ENCODE results near the gene ATP9B.

The ATP9B gene

GRCh38 chr18:79399275-79400081, 330.3 kb downstream of the ATP9B start:
- H3K36me3 ChIP-seq (ENCODE audit: control insufficient read depth, low read depth, low read length): no peaks in the 10 kb centered on the region
- H3K9ac ChIP-seq (ENCODE audit: low read length): no peak overlapping the region
- H3K4me3 ChIP-seq (ENCODE audit: low read length): peak overlapping the region; percentile 42
- H3K4me1 ChIP-seq (ENCODE audit: control insufficient read depth, low read depth, low read length): peaks cover 8% of the 10 kb centered on the region
- H3K9me3 ChIP-seq (ENCODE audit: control insufficient read depth, low read depth, low read length): no peaks in the 10 kb centered on the region
- H3K27me3 ChIP-seq (ENCODE audit: control insufficient read depth, insufficient read depth, low read length): peaks cover 52% of the 10 kb centered on the region
- H3K27ac ChIP-seq (ENCODE audit: low read length): no peak overlapping the region

GRCh38 chr18:79400091-79400590, 330.9 kb downstream of the ATP9B start:
- Histone ChIP-seq H3K4me3 (ENCODE audit: low read length) (peak overlapping the region; percentile 43), H3K9ac (ENCODE audit: low read length) (no peak overlapping the region), H3K4me1 (ENCODE audit: control insufficient read depth, low read depth, low read length) (peaks cover 3% of the 10 kb centered on the region), H3K36me3 (ENCODE audit: control insufficient read depth, low read depth, low read length) (no peaks in the 10 kb centered on the region), H3K27me3 (ENCODE audit: control insufficient read depth, insufficient read depth, low read length) (peaks cover 45% of the 10 kb centered on the region), H3K27ac (ENCODE audit: low read length) (no peak overlapping the region), H3K9me3 (ENCODE audit: control insufficient read depth, low read depth, low read length) (no peaks in the 10 kb centered on the region)

- no peak overlapping the region for H3K27ac ChIP-seq (ENCODE audit: low read length)
- peak overlapping the region; percentile 43 for H3K4me3 ChIP-seq (ENCODE audit: low read length)
Observed at GRCh38 chr18:79400591-79401381, 331.6 kb downstream of the ATP9B start.

GRCh38 chr18:79401494-79402208, 332.5 kb downstream of the ATP9B start:
- peaks cover 3% of the 10 kb centered on the region for H3K4me1 ChIP-seq (ENCODE audit: control insufficient read depth, low read depth, low read length)
- no peak overlapping the region for H3K27ac ChIP-seq (ENCODE audit: low read length)
- H3K4me3 ChIP-seq (ENCODE audit: low read length): no peak overlapping the region

More at GRCh38 chr18:79400591-79401381, 331.6 kb downstream of the ATP9B start:
- Histone ChIP-seq H3K9ac (ENCODE audit: low read length) (no peak overlapping the region), H3K36me3 (ENCODE audit: control insufficient read depth, low read depth, low read length) (no peaks in the 10 kb centered on the region), H3K9me3 (ENCODE audit: control insufficient read depth, low read depth, low read length) (no peaks in the 10 kb centered on the region), H3K4me1 (ENCODE audit: control insufficient read depth, low read depth, low read length) (peaks cover 3% of the 10 kb centered on the region), H3K27me3 (ENCODE audit: control insufficient read depth, insufficient read depth, low read length) (peaks cover 45% of the 10 kb centered on the region)

GRCh38 chr18:79402209-79402576, 333.0 kb downstream of the ATP9B start:
- Histone ChIP-seq H3K4me1 (ENCODE audit: control insufficient read depth, low read depth, low read length) (peaks cover 3% of the 10 kb centered on the region), H3K4me3 (ENCODE audit: low read length) (no peak overlapping the region), H3K9me3 (ENCODE audit: control insufficient read depth, low read depth, low read length) (no peaks in the 10 kb centered on the region), H3K27me3 (ENCODE audit: control insufficient read depth, insufficient read depth, low read length) (peaks cover 32% of the 10 kb centered on the region), H3K9ac (ENCODE audit: low read length) (no peak overlapping the region), H3K27ac (ENCODE audit: low read length) (no peak overlapping the region), H3K36me3 (ENCODE audit: control insufficient read depth, low read depth, low read length) (no peaks in the 10 kb centered on the region)

More at GRCh38 chr18:79401494-79402208, 332.5 kb downstream of the ATP9B start:
- no peaks in the 10 kb centered on the region for H3K36me3 ChIP-seq (ENCODE audit: control insufficient read depth, low read depth, low read length)
- peaks cover 37% of the 10 kb centered on the region for H3K27me3 ChIP-seq (ENCODE audit: control insufficient read depth, insufficient read depth, low read length)
- no peak overlapping the region for H3K9ac ChIP-seq (ENCODE audit: low read length)
- no peaks in the 10 kb centered on the region for H3K9me3 ChIP-seq (ENCODE audit: control insufficient read depth, low read depth, low read length)

- H3K27ac ChIP-seq (ENCODE audit: low read length): no peak overlapping the region
Observed at GRCh38 chr18:79402977-79403722, 334.0 kb downstream of the ATP9B start.

GRCh38 chr18:79403723-79404566, 334.8 kb downstream of the ATP9B start:
- Histone ChIP-seq H3K27me3 (ENCODE audit: control insufficient read depth, insufficient read depth, low read length) (peaks cover 14% of the 10 kb centered on the region), H3K9me3 (ENCODE audit: control insufficient read depth, low read depth, low read length) (no peaks in the 10 kb centered on the region), H3K4me3 (ENCODE audit: low read length) (no peak overlapping the region), H3K9ac (ENCODE audit: low read length) (no peak overlapping the region), H3K36me3 (ENCODE audit: control insufficient read depth, low read depth, low read length) (no peaks in the 10 kb centered on the region), H3K27ac (ENCODE audit: low read length) (no peak overlapping the region), H3K4me1 (ENCODE audit: control insufficient read depth, low read depth, low read length) (peaks cover 6% of the 10 kb centered on the region)

More at GRCh38 chr18:79402977-79403722, 334.0 kb downstream of the ATP9B start:
- H3K9ac ChIP-seq (ENCODE audit: low read length): no peak overlapping the region
- no peak overlapping the region for H3K4me3 ChIP-seq (ENCODE audit: low read length)
- H3K4me1 ChIP-seq (ENCODE audit: control insufficient read depth, low read depth, low read length): peaks cover 5% of the 10 kb centered on the region
- H3K36me3 ChIP-seq (ENCODE audit: control insufficient read depth, low read depth, low read length): no peaks in the 10 kb centered on the region
- peaks cover 22% of the 10 kb centered on the region for H3K27me3 ChIP-seq (ENCODE audit: control insufficient read depth, insufficient read depth, low read length)
- H3K9me3 ChIP-seq (ENCODE audit: control insufficient read depth, low read depth, low read length): no peaks in the 10 kb centered on the region

GRCh38 chr18:79404567-79404910, 335.3 kb downstream of the ATP9B start:
- H3K36me3 ChIP-seq (ENCODE audit: control insufficient read depth, low read depth, low read length): no peaks in the 10 kb centered on the region
- H3K27me3 ChIP-seq (ENCODE audit: control insufficient read depth, insufficient read depth, low read length): peaks cover 9% of the 10 kb centered on the region
- peaks cover 6% of the 10 kb centered on the region for H3K4me1 ChIP-seq (ENCODE audit: control insufficient read depth, low read depth, low read length)
- H3K27ac ChIP-seq (ENCODE audit: low read length): no peak overlapping the region
- no peak overlapping the region for H3K9ac ChIP-seq (ENCODE audit: low read length)
- H3K4me3 ChIP-seq (ENCODE audit: low read length): no peak overlapping the region
- H3K9me3 ChIP-seq (ENCODE audit: control insufficient read depth, low read depth, low read length): no peaks in the 10 kb centered on the region

GRCh38 chr18:79405019-79405780, 336.0 kb downstream of the ATP9B start:
- Histone ChIP-seq H3K27me3 (ENCODE audit: control insufficient read depth, insufficient read depth, low read length) (peaks cover 4% of the 10 kb centered on the region), H3K36me3 (ENCODE audit: control insufficient read depth, low read depth, low read length) (no peaks in the 10 kb centered on the region), H3K4me1 (ENCODE audit: control insufficient read depth, low read depth, low read length) (peaks cover 6% of the 10 kb centered on the region), H3K4me3 (ENCODE audit: low read length) (no peak overlapping the region), H3K27ac (ENCODE audit: low read length) (no peak overlapping the region), H3K9ac (ENCODE audit: low read length) (no peak overlapping the region), H3K9me3 (ENCODE audit: control insufficient read depth, low read depth, low read length) (no peaks in the 10 kb centered on the region)
